Effector memory CD4-positive, alpha-beta T cell (primary cell): ENCODE measurements around the gene PET100.

ENCODE experiments used
- DNase-seq, 3 donors: peaks; one replicate each; pipeline ENCODE4 v3.0.0-alpha.2; 2020
- H3K27ac ChIP-seq: 2 replicates; pipeline ENCODE4 v1.7.0; 2013; ENCODE audit warnings: mild to moderate bottlenecking, low read length, moderate library complexity; ENCODE audit not compliant: insufficient read depth, poor library complexity, severe bottlenecking
- H3K27me3 ChIP-seq: replicated peaks from 2 replicates; pipeline ENCODE4 v1.7.0; 2013; ENCODE audit warnings: mild to moderate bottlenecking, low read length; ENCODE audit not compliant: insufficient read depth, control insufficient read depth, poor library complexity, severe bottlenecking
- H3K36me3 ChIP-seq: 2 replicates; pipeline ENCODE4 v1.7.0; 2013; ENCODE audit warnings: mild to moderate bottlenecking, low read length, moderate library complexity; ENCODE audit not compliant: control insufficient read depth, insufficient read depth
- H3K4me1 ChIP-seq: 2 replicates; pipeline ENCODE4 v1.7.0; 2013; ENCODE audit warnings: low read length, mild to moderate bottlenecking; ENCODE audit not compliant: control insufficient read depth, insufficient read depth, poor library complexity, severe bottlenecking
- H3K4me3 ChIP-seq: 2 replicates; pipeline ENCODE4 v1.7.0; 2013; ENCODE audit warnings: low read length, low read depth, mild to moderate bottlenecking; ENCODE audit not compliant: insufficient read depth, poor library complexity, severe bottlenecking
- H3K9me3 ChIP-seq: 2 replicates; pipeline ENCODE4 v1.7.0; 2013; ENCODE audit warnings: mild to moderate bottlenecking, low read length, moderate library complexity; ENCODE audit not compliant: control insufficient read depth
- total RNA-seq, 3 donors: gene quantifications; one replicate each; lab custom pipeline; 2026; lab: John Stamatoyannopoulos, UW

PET100 gene, protein sequence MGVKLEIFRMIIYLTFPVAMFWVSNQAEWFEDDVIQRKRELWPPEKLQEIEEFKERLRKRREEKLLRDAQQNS
- total RNA-seq: 6.3 to 11.0 (median 8.0) reads per million in 3 donors

DNA sequence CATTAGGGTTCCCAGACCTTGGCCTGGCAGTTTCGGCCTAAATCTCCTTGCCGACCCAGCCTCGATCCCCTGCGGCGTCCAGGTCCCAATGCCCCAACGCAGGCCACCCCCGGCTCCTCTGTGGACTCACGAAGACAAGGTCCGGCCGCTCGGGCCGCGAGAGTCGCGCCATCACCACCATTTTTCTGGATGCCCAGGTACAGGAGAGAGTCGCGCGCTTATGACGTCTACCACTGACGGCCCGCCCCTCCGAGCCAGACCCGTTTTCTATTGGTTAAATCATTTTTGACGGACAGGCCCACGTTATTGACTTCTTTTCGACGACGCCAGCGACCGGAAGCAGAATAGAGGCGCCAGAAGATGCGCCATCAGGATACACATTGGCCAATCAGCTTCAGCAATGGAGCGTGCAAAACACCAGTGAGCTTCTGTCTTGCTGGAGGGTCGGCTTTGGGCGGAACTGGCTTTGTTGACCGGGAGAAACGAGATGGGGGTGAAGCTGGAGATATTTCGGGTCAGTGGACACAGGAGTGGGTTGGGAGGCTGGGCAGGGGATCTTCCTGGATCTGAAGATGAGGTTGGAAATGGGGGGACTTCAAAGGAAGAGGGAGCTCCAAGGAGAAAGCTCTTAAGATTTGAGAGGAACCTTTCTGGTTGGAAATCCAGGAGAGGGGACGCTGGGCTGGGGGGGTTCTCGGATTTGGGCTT, at the start of gene PET100, which contains the start of gene XAB2:
TSS of gene PET100 (plus strand) at position 447 of the 708 bp plus-strand sequence. CDS start at position 488, 41 bp downstream.
TSS of gene XAB2 (minus strand) at position 199 of the 708 bp plus-strand sequence. CDS start at position 181, 18 bp downstream.
- peak; percentile 92 to 95 (median 93) for DNase-seq
- Histone ChIP-seq H3K27ac (peak within 1 kb of the TSS; percentile 93), H3K4me3 (peak within 1 kb of the TSS; percentile 98), H3K9me3 (no peaks in the 10 kb centered on the region), H3K27me3 (no peaks in the 10 kb centered on the region), H3K36me3 (peaks cover 25% of the 10 kb centered on the region), H3K4me1 (peaks cover 25% of the 10 kb centered on the region)

DNA sequence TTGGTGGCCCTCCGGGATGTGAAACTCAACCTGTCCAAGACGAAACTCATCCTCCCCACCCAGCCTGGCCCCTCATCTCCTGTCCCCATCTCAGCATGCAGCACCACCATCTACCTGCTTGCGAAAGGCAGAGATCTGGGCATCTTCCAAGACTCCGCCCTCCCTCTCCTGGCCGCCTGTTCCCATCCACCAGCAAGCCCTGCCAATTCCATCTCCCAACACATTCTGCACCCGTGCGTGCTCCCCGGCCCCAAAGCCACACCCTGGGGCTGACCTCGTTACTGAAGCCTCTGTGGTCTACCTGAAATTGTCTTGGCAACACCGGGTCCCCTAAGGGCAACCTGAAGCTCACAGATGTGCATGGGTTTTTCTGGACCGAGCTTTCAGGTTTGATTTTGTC, 47.1 kb upstream of the PET100 start:
- Histone ChIP-seq H3K27me3 (no peaks in the 10 kb centered on the region), H3K4me1 (no peaks in the 10 kb centered on the region), H3K9me3 (no peaks in the 10 kb centered on the region), H3K4me3 (no peak overlapping the region), H3K36me3 (no peaks in the 10 kb centered on the region), H3K27ac (no peak overlapping the region)
- no peak for DNase-seq

DNA sequence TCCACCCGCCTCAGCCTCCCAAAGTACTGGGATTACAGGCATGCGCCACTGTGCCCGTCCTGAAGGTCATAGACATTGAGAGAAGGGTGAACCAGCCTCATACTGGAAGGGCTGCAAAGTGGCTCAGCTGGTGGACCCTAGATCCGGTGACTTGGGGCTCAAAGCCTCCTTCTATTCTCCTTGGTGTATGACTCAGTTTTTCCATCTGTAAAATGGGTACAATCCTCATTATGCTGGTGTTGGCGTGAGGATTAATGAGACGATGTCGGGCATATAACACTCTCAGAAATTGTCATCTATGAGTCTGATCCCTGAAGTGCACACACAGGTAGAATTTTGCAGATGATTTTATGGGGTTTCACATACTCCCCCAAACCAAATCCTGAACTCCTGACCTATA, 39.8 kb upstream of the PET100 start:
- no peak overlapping the region for H3K27ac ChIP-seq
- no peak for DNase-seq
- no peak overlapping the region for H3K4me3 ChIP-seq
- H3K36me3 ChIP-seq: no peaks in the 10 kb centered on the region
- H3K4me1 ChIP-seq: no peaks in the 10 kb centered on the region
- no peaks in the 10 kb centered on the region for H3K9me3 ChIP-seq
- no peaks in the 10 kb centered on the region for H3K27me3 ChIP-seq

DNA sequence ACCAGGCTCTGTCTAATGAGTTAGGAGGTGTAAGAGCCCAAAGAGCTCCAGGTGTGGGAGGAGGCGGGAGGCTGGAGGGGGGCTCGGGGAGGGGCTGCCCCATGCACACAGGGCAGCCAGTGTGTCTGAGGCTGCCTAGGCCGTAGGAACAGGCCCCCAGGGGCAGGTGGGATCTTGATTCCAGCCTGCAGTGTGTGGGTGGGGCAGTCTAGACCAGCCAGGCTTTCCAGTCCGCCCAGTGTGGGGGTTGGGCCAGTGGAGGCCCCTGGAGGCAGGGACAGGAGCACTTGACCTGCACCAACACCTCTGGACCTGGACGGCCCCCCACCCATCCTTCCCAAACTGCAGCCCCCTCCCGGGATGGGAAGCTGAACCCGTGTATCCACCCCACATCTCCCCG, 39.3 kb upstream of the PET100 start:
- no peak overlapping the region for H3K4me3 ChIP-seq
- DNase-seq: no peak
- H3K4me1 ChIP-seq: no peaks in the 10 kb centered on the region
- no peaks in the 10 kb centered on the region for H3K27me3 ChIP-seq
- H3K9me3 ChIP-seq: no peaks in the 10 kb centered on the region
- H3K36me3 ChIP-seq: no peaks in the 10 kb centered on the region
- no peak overlapping the region for H3K27ac ChIP-seq

DNA sequence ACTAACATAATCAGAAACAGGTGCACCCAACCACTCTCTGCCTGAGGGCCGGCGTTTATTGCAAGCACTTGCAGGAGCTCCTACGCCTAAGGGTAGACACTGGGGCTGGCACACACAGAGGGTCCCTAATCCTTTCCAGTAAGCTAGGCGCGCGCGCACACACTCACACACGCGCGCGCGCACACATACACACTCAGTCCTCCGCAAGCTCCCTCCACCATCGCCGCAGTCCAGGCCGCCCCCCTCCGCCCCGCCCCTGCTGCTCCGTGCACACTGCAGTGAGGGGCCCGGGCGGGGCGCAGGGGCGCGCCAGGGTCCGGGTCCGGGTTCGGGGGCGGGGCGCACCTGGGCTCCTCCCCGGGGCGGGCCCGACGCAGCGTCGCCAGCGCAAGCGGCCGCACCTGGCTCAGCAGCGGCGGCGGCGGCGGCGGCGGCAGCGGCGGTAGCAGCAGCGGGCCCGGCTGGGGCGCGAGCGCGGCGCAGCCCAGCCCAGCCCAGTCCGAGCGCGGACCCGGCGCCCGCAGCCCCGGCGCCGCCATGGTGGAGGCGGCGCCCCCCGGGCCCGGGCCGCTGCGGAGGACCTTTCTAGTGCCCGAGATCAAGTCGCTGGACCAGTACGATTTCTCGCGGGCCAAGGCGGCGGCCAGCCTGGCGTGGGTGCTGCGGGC, 34.0 kb upstream of the PET100 start, which contains the start of gene CAMSAP3:
TSS of gene CAMSAP3 (plus strand) at position 398 of the 668 bp plus-strand sequence. CDS start at position 538, 140 bp downstream.
- peaks cover 19% of the 10 kb centered on the region for H3K27me3 ChIP-seq
- H3K36me3 ChIP-seq: no peaks in the 10 kb centered on the region
- no peak within 1 kb of the TSS for H3K4me3 ChIP-seq
- no peak for DNase-seq
- H3K4me1 ChIP-seq: peaks cover 8% of the 10 kb centered on the region
- no peak within 1 kb of the TSS for H3K27ac ChIP-seq
- no peaks in the 10 kb centered on the region for H3K9me3 ChIP-seq

DNA sequence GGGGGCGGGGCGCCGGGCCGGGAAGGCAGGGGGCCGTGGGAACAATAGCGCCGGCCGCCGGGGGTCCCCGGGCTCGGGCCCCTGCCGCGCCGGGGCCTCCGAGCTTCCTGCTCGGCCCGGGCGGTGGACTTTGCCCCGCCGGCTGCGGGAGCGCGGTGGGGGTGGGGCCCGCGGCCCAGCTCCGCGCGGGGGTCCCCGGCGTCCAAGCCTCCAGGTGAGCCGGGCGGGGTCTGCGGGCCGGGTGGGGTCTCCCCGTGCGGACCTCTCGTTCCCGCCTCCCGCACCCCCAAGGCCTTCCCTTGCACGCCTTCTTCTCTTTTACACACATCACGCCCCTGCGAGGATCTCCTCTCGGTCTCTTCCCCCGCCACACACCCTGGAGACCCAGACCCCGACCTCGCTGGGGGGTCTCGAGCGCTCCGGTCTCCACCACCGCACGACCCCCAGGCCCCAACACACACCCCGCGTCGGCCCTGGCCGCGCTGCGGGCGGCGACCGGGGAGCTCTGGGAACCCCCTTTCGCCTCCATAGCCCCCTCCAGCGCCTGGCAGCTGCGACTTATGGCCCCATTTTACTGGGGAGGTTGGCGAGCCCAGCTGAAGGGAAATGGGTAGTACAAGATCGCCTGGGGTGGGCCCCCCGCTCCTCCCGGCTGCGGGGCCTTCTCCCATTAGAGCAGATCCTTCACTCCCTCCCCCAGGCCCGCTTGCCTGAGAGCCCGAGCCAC, 33.2 kb upstream of the PET100 start:
- Histone ChIP-seq H3K27me3 (peaks cover 19% of the 10 kb centered on the region), H3K9me3 (no peaks in the 10 kb centered on the region), H3K27ac (no peak overlapping the region), H3K4me1 (peaks cover 8% of the 10 kb centered on the region), H3K4me3 (no peak overlapping the region), H3K36me3 (no peaks in the 10 kb centered on the region)
- no peak for DNase-seq

DNA sequence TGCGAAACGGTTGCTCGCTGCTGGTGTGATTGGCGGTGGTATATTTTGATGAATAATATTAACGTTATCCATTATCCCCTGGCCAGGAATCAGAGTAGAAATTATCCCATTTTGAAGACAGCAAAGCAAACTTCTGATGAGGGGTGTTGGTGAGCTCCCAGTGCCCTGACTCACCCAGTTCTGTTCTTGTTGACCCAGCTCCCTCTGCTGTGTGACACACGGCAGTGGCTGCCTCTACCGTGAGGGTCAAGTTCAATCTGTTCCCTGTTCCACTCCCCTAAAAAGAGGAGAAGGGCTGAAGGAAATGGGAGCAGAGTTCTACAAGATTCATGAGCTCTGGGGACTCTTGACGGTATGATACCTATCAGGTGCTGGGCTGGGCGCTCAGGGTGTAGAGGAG, 31.9 kb upstream of the PET100 start:
- Histone ChIP-seq H3K9me3 (no peaks in the 10 kb centered on the region), H3K27me3 (peaks cover 19% of the 10 kb centered on the region), H3K4me3 (no peak overlapping the region), H3K4me1 (peaks cover 8% of the 10 kb centered on the region), H3K36me3 (no peaks in the 10 kb centered on the region), H3K27ac (no peak overlapping the region)
- no peak for DNase-seq

DNA sequence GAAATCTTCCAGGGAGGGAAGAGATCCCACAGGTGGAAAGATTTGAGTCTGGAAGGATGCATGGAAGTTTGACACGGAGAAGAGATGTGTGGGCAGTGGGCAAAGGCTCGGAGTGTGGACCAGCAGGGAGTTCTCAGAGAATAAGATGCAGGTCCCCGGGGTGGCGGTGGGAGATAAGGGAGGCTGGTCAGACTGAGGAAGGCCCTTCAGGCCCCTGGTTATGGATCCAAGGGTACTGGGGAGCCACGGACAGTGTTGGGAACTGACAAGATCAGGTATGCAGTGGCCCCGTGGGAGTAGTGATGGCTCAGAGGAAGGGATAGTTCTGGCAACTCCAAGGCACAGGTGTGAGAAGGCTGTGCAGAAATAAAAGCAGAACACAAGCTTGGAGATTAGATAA, 31.4 kb upstream of the PET100 start:
- peaks cover 19% of the 10 kb centered on the region for H3K27me3 ChIP-seq

DNA sequence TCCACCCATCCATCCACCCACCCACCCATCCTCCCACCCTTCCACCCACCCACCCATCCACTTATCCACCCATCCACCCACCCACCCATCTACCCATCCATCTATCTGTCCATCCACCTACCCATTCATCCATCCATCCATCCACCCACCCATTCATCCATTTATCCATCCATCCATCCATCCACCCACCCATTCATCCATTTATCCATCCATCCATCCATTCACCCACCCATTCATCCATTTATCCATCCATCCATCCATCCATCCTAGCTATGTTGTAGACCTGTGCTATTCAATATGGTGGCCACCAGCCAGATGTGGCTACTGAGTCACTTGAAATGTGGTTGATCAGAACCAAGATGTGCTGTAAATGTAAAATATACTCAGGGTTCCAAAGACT, 28.9 kb upstream of the PET100 start:
- no peak overlapping the region for H3K27ac ChIP-seq
- no peaks in the 10 kb centered on the region for H3K36me3 ChIP-seq
- peaks cover 8% of the 10 kb centered on the region for H3K4me1 ChIP-seq
- H3K27me3 ChIP-seq: peaks cover 19% of the 10 kb centered on the region
- no peak overlapping the region for H3K4me3 ChIP-seq
- H3K9me3 ChIP-seq: no peaks in the 10 kb centered on the region
- DNase-seq: no peak

More for the DNA sequence above, 31.4 kb upstream of the PET100 start:
- H3K36me3 ChIP-seq: no peaks in the 10 kb centered on the region
- H3K4me3 ChIP-seq: no peak overlapping the region
- no peak overlapping the region for H3K27ac ChIP-seq
- peaks cover 8% of the 10 kb centered on the region for H3K4me1 ChIP-seq
- no peak for DNase-seq
- H3K9me3 ChIP-seq: no peaks in the 10 kb centered on the region
